GM21526 (cell line): ENCODE data around the gene GOLGA8T.
"Not testable (repeated sequence)": the region's sequence is repeated elsewhere in the genome, so short reads cannot be mapped to it uniquely, and the experiment has no call there.

Source experiments
- ATAC-seq: cut with Tn5 transposase; IDR thresholded peaks from one replicate; pipeline ENCODE4 v1.9.1; 2021; ENCODE audit warnings: moderate library complexity; ENCODE audit not compliant: unreplicated experiment, low FRiP score

The GOLGA8T gene, protein sequence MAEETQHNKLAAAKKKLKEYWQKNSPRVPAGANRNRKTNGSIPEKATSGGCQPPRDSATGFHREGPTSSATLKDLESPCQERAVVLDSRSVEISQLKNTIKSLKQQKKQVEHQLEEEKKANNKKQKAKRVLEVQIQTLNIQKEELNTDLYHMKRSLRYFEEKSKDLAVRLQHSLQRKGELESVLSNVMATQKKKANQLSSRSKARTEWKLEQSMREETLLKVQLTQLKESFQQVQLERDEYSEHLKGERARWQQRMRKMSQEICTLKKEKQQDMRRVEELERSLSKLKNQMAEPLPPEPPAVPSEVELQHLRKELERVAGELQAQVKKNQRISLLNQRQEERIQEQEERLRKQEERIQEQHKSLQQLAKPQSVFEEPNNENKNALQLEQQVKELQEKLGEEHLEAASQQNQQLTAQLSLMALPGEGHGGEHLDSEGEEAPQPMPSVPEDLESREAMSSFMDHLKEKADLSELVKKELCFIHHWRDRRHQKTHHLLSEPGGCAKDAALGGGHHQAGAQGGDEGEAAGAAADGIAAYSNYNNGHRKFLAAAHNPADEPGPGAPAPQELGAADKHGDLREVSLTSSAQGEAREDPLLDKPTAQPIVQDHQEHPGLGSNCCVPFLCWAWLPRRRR

DNA sequence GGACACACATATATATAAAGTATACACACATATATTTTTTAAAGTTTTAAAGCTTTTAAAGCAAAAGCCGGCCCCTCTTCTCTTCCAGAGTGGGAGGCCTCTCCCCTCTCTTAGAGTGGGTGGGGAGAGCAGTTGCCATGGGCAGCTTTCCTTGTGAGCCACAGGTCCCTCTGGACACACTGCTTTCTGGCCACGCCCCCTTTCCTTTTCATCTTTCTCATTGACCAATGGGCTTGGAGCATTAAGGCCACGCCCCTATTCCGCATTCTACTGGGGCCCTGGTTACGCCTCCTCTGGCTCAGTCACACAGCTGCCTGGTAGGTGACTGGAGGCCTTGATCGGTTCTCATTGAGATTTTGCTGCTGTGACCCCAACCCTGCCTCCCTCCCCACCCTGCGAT is at the start of gene GOLGA8T:
TSS of gene GOLGA8T (plus strand) at position 301 of the 400 bp plus-strand sequence. CDS start at position 399, 98 bp downstream.
- not testable (repeated sequence) for ATAC-seq

GRCh38 chr15:30097827-30098226 is 37.0 kb upstream of the GOLGA8T start:
- ATAC-seq: not testable (repeated sequence)

- ATAC-seq: not testable (repeated sequence)
Observed at GRCh38 chr15:30102890-30103289, 32.0 kb upstream of the GOLGA8T start.

- ATAC-seq: not testable (repeated sequence)
Observed at GRCh38 chr15:30103941-30104507, 30.8 kb upstream of the GOLGA8T start.

- not testable (repeated sequence) for ATAC-seq
Observed at GRCh38 chr15:30110591-30110990, 24.3 kb upstream of the GOLGA8T start.

DNA sequence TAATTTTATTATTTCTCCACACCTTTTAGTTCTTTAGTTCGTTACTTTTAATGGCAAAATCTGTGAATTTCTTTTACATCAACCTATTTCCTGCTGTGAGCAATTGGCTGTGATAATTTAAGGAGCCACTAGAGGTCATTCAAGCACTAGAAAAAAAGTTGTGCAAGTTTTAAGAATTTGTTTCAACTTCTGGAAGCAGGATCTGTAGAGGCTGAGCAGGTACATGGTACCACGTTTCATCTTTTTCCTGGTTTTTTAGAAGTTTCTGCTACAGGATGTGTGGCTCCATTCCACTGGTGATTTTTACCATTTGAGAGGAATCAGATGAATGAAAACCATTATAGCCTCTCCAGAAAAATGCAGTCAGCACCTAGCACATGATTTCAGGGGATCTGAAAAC is 4.8 kb upstream of the GOLGA8T start:
- not testable (repeated sequence) for ATAC-seq

GRCh38 chr15:30143246-30143645 is 8.4 kb downstream of the GOLGA8T start:
- not testable (repeated sequence) for ATAC-seq

DNA sequence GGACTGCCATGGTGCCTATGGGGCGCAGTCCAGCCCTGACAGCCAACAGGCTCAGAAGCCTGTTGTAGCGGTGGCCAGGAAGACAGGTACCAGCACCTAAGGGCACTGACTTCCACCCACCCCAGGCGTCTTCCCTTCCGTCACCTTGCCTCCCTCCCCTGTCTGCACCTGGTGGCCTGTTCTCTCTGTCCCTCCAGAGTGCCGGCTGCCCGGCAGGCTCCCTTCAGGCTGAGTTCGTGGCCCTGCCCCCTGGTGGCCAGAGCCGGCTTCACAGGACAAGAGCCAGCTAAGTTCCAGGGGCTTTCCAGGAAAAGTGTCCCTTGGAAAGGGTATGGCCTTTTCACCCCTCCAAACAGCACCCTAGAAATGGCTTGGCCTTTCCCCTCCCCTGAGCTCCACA is 15.0 kb downstream of the GOLGA8T start:
- not testable (repeated sequence) for ATAC-seq

GRCh38 chr15:30162479-30163357 is 27.9 kb downstream of the GOLGA8T start:
- not testable (repeated sequence) for ATAC-seq

- not testable (repeated sequence) for ATAC-seq
Observed at GRCh38 chr15:30163759-30164158, 28.9 kb downstream of the GOLGA8T start.

DNA sequence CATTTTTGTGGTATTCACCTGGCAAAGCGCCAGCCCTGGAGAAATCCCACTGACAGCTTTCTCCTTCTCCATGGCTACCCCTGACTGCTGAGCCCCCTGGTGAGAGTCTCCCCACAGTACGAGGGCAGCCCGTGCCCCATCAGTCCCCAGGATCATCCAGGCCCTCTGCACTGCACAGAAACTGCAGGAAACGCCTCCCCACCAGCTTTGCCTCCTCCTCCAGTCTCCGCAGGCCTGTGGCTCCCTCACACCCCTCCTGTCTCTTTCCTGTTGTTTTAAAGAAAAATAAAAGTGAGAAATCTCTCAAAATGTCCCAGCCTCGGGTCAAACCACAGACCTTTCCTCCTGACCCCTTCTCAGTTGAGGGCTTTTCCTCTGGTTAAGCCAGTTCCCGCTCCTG is 29.4 kb downstream of the GOLGA8T start:
- not testable (repeated sequence) for ATAC-seq

GRCh38 chr15:30167403-30167802 is 32.6 kb downstream of the GOLGA8T start:
- not testable (repeated sequence) for ATAC-seq

DNA sequence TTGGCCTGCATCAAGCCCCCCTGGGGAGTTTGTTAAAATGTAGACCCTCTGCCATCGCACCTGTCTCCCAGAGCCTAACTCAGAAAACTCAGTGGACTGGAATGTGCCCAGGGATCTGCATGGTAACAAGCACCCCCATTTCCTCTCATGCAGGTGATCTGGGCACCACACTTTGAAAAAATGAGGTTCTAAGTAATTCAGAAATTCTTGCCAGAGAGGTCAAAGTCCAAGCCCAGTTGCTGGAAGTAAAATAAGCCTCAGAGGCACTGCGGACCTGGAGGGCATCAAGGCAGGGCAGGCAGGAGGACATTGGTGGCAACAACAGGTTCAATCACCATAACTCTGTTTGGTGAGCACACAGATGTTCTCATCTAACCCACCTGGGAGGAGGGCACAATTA is 33.0 kb downstream of the GOLGA8T start:
- ATAC-seq: not testable (repeated sequence)

DNA sequence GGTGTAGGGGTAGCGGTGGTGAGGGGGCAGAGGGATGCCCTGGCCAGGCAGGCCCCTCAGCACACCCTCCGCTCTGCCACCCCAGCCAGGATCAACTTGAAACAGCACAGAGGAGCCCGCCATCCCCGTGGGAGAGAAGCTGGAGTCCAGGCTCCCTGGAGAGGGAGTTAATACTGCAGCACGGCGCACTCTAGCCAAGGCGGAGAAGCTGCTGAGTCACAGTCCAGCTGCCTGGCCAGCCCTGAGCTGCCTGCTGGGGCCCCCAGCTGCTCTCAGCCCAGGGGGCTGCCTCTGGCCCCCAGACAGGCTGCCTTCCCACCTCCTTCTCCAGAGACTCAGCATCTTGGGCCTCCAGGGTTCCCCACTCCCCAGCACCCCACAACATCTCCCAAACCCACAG is 36.6 kb downstream of the GOLGA8T start:
- ATAC-seq: not testable (repeated sequence)

- ATAC-seq: peak; percentile 47
Observed at GRCh38 chr15:30173041-30173608, 38.3 kb downstream of the GOLGA8T start.

DNA sequence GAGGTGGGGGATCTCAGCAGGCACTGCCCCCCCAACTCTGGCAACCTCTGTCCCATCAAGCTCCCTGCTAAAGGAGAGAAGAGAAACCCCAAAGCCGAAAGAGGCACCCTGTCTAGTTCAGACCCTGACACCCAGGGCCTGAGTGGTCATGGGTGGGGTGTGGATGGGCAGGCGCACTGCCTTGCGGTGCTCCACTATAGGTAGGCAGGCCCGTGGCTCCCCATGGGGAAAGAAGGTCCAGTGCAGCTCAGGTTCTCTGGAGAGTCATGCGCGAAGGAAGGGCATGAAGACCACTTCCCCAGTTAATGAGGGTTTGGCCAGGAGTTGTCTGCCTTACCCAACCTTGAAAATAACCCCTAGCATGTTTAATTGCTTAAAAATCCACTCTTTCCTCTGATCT is 40.4 kb downstream of the GOLGA8T start:
- not testable (repeated sequence) for ATAC-seq

DNA sequence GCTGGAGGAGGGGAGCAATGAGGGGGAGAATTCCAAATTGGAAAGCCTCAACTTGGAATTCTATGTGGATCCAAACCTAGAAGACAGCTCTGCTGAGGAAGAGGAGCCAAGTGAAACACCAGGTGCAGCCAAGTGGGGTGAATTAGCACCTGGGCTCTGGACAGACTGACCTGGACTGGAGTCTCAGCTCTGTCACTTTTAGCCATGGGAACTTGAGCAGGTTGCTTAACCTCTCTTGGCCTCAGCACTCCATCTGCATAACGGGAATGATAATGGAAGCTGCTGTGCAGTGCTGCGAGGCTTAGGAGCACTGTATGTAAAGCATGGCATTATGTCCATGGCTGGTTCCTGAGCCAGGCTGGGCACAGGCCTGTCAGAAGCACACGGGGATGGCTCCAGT is 41.8 kb downstream of the GOLGA8T start:
- ATAC-seq: not testable (repeated sequence)

DNA sequence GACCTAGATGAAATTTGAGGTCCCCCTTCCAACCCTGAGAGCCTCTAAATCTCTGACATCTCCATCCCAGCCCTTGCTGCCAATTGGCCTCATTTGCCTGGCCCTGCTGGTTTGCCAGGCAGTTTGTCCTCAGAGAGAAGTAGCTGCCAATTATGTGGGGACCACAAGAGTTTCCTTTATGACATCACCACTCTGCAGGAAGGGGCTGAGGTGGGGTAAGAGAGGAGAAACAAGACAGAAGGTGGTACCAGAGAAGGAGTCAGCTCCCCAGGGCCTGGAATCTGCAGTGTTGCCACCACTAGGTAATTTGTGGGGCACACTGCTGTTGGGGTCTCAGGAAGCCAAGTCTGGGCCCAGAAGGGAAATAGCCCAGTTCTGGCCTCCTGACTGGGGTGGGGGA is 45.0 kb downstream of the GOLGA8T start:
- ATAC-seq: not testable (repeated sequence)

DNA sequence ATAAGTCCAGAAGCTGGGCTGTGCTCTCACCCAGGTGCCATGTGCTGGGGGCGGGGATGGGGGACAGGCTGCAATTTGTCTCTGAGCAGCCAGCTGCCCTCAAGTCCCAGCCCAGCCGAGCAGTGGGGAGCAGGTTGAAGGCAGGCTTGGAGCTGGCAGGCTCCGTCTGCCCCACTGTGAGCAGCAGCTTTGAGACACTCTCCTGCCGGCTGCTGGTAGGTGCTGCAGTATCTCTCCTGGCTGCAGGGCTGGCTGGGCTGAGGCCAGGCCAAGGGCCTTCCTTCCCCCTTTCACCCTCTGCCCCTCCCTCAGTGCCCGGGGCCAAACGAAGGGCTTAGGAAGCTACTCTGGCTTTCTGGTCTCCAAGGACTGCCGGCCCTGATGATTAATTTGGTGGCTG is 50.6 kb downstream of the GOLGA8T start:
- not testable (repeated sequence) for ATAC-seq

GRCh38 chr15:30187429-30187828 is 52.6 kb downstream of the GOLGA8T start:
- ATAC-seq: not testable (repeated sequence)
